ENCODE measurements around the gene SPA17.

SPA17 gene

DNA sequence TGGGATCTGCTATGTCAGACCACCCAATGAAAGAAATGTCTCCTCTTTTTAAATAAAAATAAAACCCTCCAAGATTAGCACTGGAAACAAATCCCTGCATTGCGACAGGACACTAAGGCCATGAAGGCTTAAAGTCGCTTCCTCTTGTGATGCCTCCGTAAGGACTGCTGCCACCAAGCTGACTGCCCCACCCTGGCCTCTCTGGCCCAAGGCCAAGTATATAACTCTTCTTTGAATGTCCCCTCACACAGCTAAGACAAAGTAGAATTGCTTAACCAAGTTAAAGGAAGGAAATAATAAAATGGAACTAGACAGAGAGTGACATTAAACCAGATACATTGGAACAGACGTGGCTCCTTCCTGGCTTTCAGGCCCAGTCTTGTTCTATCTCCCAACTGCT lies 58.5 kb downstream of the SPA17 start:
- H2BK5ac ChIP-seq (ENCODE audit: low read length): no peak overlapping the region
- no peak overlapping the region for H3K14ac ChIP-seq (ENCODE audit: low read length)
- H4K91ac ChIP-seq (ENCODE audit: low read depth, low read length, poor library complexity): no peak overlapping the region
- H3K4me2 ChIP-seq (ENCODE audit: insufficient read depth, low read length, poor library complexity, severe bottlenecking): no peak overlapping the region
- H3K23ac ChIP-seq (ENCODE audit: low read depth, low read length, poor library complexity): no peak overlapping the region
- peaks cover 0 to 12% of the 10 kb centered on the region in 2 donors for H3K4me1 ChIP-seq (ENCODE audit: control insufficient read depth in 2 of 2, insufficient read depth in 1 of 2, low read depth in 1 of 2, low read length in 2 of 2)
- DNase-seq (ENCODE audit: low spot score): no peak
- H2AFZ ChIP-seq (ENCODE audit: low read length): no peak overlapping the region
- no peaks in the 10 kb centered on the region for H3K36me3 ChIP-seq (replicated peaks in 1 of 2; ENCODE audit: control insufficient read depth in 2 of 2, insufficient read depth in 2 of 2, low read length in 2 of 2)
- H3K9me3 ChIP-seq (replicated peaks in 1 of 2; ENCODE audit: control insufficient read depth in 2 of 2, insufficient read depth in 1 of 2, low read depth in 1 of 2, low read length in 2 of 2): peaks cover 0 to 2% of the 10 kb centered on the region in 2 donors
- no peak overlapping the region for H3K4ac ChIP-seq (ENCODE audit: low read length)
- no peak overlapping the region for H3K4me3 ChIP-seq (ENCODE audit: low read length in 2 of 2)
- H3K18ac ChIP-seq (ENCODE audit: low read length): no peak overlapping the region
- peaks cover 0 to 3% (median 3%) of the 10 kb centered on the region in 3 experiments for H3K27me3 ChIP-seq (ENCODE audit: control insufficient read depth in 3 of 3, insufficient read depth in 3 of 3, low read depth in 1 of 3, low read length in 3 of 3)
- no peaks in the 10 kb centered on the region for H3K79me1 ChIP-seq (ENCODE audit: low read depth, low read length)
- no peak overlapping the region for H2AK5ac ChIP-seq (ENCODE audit: low read depth, low read length)
- H3K9ac ChIP-seq (ENCODE audit: low read depth, low read length, poor library complexity): no peak overlapping the region
- H2BK120ac ChIP-seq (ENCODE audit: low read depth, low read length): no peak overlapping the region
- no peak overlapping the region for H2BK12ac ChIP-seq (ENCODE audit: low read length)
- no peak overlapping the region for H3K27ac ChIP-seq (replicated peaks; ENCODE audit: low read length)
- no peak overlapping the region for H2BK15ac ChIP-seq (ENCODE audit: low read length)
- no peak overlapping the region for H4K8ac ChIP-seq (ENCODE audit: low read depth, low read length)
- WGBS, 2 donors (ENCODE audit: extremely low coverage in 2 of 2, insufficient read length in 2 of 2, insufficient replicate concordance in 1 of 2): no CpG with 5 or more reads among the region's 4 CpGs

DNA sequence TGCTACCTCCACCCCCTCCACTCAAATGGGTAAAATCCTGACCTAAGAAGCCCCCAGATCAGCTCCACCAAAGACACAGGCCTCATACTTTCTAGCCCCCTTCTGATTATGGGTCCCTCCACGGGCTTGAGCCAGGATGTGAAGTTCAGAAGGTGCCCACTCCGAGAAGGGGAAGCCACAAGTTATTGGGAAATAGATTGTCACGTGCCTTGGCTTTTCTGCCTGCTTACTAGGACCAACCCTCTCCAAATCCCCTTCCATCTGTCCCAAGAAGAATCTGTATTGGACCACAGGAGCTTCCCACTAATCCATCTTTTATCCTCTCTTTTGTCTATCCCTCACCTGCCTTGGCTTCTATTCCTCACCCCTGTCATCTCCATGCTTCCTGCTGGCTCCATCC lies 63.0 kb downstream of the SPA17 start:
- peaks cover 3 to 37% (median 8%) of the 10 kb centered on the region in 3 experiments for H3K27me3 ChIP-seq (ENCODE audit: control insufficient read depth in 3 of 3, insufficient read depth in 3 of 3, low read depth in 1 of 3, low read length in 3 of 3)
- DNase-seq (ENCODE audit: low spot score): no peak

DNA sequence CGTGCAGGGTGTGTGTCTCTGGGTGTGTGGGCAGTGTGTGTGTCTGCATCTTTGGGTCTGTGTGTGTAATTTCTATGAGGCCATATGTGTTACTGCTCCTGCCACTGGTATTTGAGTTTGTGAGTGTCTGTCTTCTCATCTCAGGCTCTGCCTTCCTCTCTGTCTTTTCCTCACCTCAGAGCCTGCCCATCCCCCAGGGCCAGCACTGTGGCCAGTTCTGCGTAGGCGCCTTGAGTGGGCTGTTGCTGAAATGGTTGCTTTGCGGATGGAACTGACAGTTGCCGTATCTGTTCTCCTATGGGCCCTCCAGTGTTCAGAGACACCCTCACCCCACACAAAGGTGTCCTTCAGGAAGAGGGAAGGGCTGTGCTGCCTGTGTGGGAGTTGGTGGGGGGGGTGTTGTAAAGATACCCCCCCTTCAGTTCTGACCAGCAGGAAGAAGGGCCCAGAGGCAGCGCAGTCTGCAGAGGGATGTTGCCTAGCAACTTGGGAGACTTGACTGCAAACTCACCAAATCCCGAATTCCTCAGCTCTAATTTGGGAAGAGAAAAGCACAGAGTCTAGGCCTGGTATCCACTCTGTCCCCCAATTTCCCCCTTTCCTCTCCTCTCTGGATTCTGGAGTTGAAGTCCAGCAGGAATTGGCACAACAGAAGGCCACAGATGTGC lies 64.1 kb downstream of the SPA17 start:
- no peak overlapping the region for H3K27ac ChIP-seq (replicated peaks; ENCODE audit: low read length)
- H2BK12ac ChIP-seq (ENCODE audit: low read length): no peak overlapping the region
- H2BK120ac ChIP-seq (ENCODE audit: low read depth, low read length): no peak overlapping the region
- peaks cover 14 to 31% of the 10 kb centered on the region in 2 donors for H3K4me1 ChIP-seq (ENCODE audit: control insufficient read depth in 2 of 2, insufficient read depth in 1 of 2, low read depth in 1 of 2, low read length in 2 of 2)
- no peak overlapping the region for H3K14ac ChIP-seq (ENCODE audit: low read length)
- no peak overlapping the region for H3K4me2 ChIP-seq (ENCODE audit: insufficient read depth, low read length, poor library complexity, severe bottlenecking)
- no peak for DNase-seq (ENCODE audit: low spot score)
- no peak overlapping the region for H4K91ac ChIP-seq (ENCODE audit: low read depth, low read length, poor library complexity)
- H3K4me3 ChIP-seq (ENCODE audit: low read length in 2 of 2): peak overlapping the region in 1 of 2 donors; percentile 19
- no peak overlapping the region for H2BK15ac ChIP-seq (ENCODE audit: low read length)
- peak overlapping the region; percentile 9 for H3K18ac ChIP-seq (ENCODE audit: low read length)
- H3K9me3 ChIP-seq (replicated peaks in 1 of 2; ENCODE audit: control insufficient read depth in 2 of 2, insufficient read depth in 1 of 2, low read depth in 1 of 2, low read length in 2 of 2): peaks cover 0 to 3% of the 10 kb centered on the region in 2 donors
- H3K27me3 ChIP-seq (ENCODE audit: control insufficient read depth in 3 of 3, insufficient read depth in 3 of 3, low read depth in 1 of 3, low read length in 3 of 3): peaks cover 3 to 47% (median 12%) of the 10 kb centered on the region in 3 experiments
- H2BK5ac ChIP-seq (ENCODE audit: low read length): no peak overlapping the region
- H3K23ac ChIP-seq (ENCODE audit: low read depth, low read length, poor library complexity): no peak overlapping the region
- H3K4ac ChIP-seq (ENCODE audit: low read length): no peak overlapping the region
- H2AFZ ChIP-seq (ENCODE audit: low read length): peak overlapping the region; percentile 80
- no CpG with 5 or more reads among the region's 7 CpGs for WGBS, 2 donors (ENCODE audit: extremely low coverage in 2 of 2, insufficient read length in 2 of 2, insufficient replicate concordance in 1 of 2)
- H2AK5ac ChIP-seq (ENCODE audit: low read depth, low read length): no peak overlapping the region
- no peaks in the 10 kb centered on the region for H3K36me3 ChIP-seq (replicated peaks in 1 of 2; ENCODE audit: control insufficient read depth in 2 of 2, insufficient read depth in 2 of 2, low read length in 2 of 2)
- H4K8ac ChIP-seq (ENCODE audit: low read depth, low read length): no peak overlapping the region
- H3K9ac ChIP-seq (ENCODE audit: low read depth, low read length, poor library complexity): no peak overlapping the region
- no peaks in the 10 kb centered on the region for H3K79me1 ChIP-seq (ENCODE audit: low read depth, low read length)

More for the DNA sequence above, 63.0 kb downstream of the SPA17 start:
- Histone ChIP-seq H3K79me1 (ENCODE audit: low read depth, low read length) (no peaks in the 10 kb centered on the region), H2BK15ac (ENCODE audit: low read length) (no peak overlapping the region), H3K23ac (ENCODE audit: low read depth, low read length, poor library complexity) (no peak overlapping the region), H3K4me1 (ENCODE audit: control insufficient read depth in 2 of 2, insufficient read depth in 1 of 2, low read depth in 1 of 2, low read length in 2 of 2) (peaks cover 14 to 31% of the 10 kb centered on the region in 2 donors), H3K18ac (ENCODE audit: low read length) (no peak overlapping the region), H2BK12ac (ENCODE audit: low read length) (no peak overlapping the region), H3K4ac (ENCODE audit: low read length) (no peak overlapping the region), H2BK120ac (ENCODE audit: low read depth, low read length) (no peak overlapping the region), H3K27ac (replicated peaks; ENCODE audit: low read length) (no peak overlapping the region), H4K91ac (ENCODE audit: low read depth, low read length, poor library complexity) (no peak overlapping the region), H3K4me3 (ENCODE audit: low read length in 2 of 2) (no peak overlapping the region), H3K9ac (ENCODE audit: low read depth, low read length, poor library complexity) (no peak overlapping the region), H3K9me3 (replicated peaks in 1 of 2; ENCODE audit: control insufficient read depth in 2 of 2, insufficient read depth in 1 of 2, low read depth in 1 of 2, low read length in 2 of 2) (peaks cover 0 to under 1% of the 10 kb centered on the region in 2 donors), H3K14ac (ENCODE audit: low read length) (no peak overlapping the region), H4K8ac (ENCODE audit: low read depth, low read length) (no peak overlapping the region), H2AK5ac (ENCODE audit: low read depth, low read length) (peak overlapping the region; percentile 46), H3K36me3 (replicated peaks in 1 of 2; ENCODE audit: control insufficient read depth in 2 of 2, insufficient read depth in 2 of 2, low read length in 2 of 2) (no peaks in the 10 kb centered on the region), H3K4me2 (ENCODE audit: insufficient read depth, low read length, poor library complexity, severe bottlenecking) (no peak overlapping the region), H2AFZ (ENCODE audit: low read length) (no peak overlapping the region), H2BK5ac (ENCODE audit: low read length) (no peak overlapping the region)
- WGBS, 2 donors (ENCODE audit: extremely low coverage in 2 of 2, insufficient read length in 2 of 2, insufficient replicate concordance in 1 of 2): no CpG with 5 or more reads among the region's 3 CpGs

DNA sequence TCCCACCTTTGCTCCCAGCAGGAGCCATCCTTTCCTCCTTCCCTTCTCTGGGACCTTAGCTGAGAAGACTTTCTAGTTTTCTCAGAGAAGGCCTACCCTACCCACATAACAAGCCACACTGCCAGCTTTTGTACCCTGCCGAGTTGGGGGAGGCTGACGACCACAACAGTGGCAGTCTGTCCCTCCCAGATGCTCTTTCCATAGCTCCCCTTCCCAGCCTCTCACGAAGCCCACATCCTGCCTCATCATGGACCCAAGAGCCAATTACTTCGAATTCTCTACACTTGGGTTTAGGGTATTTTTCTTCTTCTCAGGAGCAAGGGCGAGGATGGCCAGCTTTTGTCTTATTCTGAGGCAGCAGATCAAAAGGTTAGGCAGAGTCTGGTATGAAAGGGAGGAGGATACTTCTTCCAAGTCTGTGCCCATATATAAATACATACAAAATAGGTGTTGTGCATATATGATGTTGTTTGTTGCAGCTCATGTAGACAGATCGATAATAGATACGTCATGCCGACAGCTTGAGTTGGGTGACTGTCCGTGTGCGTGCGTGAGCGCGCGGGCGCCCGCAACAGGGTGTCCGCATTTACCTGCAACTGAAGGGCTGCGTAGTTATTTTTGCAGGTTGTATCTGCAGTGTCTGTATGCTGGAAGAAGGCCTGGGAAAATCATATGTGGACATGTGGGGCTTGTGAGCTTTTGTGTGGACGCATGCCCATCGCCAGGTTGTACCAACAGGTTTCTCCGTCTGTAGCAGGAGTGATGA lies 65.2 kb downstream of the SPA17 start:
- no peak overlapping the region for H2BK5ac ChIP-seq (ENCODE audit: low read length)
- H3K79me1 ChIP-seq (ENCODE audit: low read depth, low read length): no peaks in the 10 kb centered on the region
- peak overlapping the region; percentile 78 for H3K4me2 ChIP-seq (ENCODE audit: insufficient read depth, low read length, poor library complexity, severe bottlenecking)
- no peak overlapping the region for H2AK5ac ChIP-seq (ENCODE audit: low read depth, low read length)
- peak overlapping the region in 1 of 2 donors; percentile 55 for H3K4me3 ChIP-seq (ENCODE audit: low read length in 2 of 2)
- H3K36me3 ChIP-seq (replicated peaks in 1 of 2; ENCODE audit: control insufficient read depth in 2 of 2, insufficient read depth in 2 of 2, low read length in 2 of 2): peaks cover 0 to 3% of the 10 kb centered on the region in 2 donors
- H2AFZ ChIP-seq (ENCODE audit: low read length): peak overlapping the region; percentile 82
- no peak overlapping the region for H2BK120ac ChIP-seq (ENCODE audit: low read depth, low read length)
- no peak overlapping the region for H3K27ac ChIP-seq (replicated peaks; ENCODE audit: low read length)
- peaks cover 14 to 31% of the 10 kb centered on the region in 2 donors for H3K4me1 ChIP-seq (ENCODE audit: control insufficient read depth in 2 of 2, insufficient read depth in 1 of 2, low read depth in 1 of 2, low read length in 2 of 2)
- H4K91ac ChIP-seq (ENCODE audit: low read depth, low read length, poor library complexity): no peak overlapping the region
- peaks cover 3 to 58% (median 15%) of the 10 kb centered on the region in 3 experiments for H3K27me3 ChIP-seq (ENCODE audit: control insufficient read depth in 3 of 3, insufficient read depth in 3 of 3, low read depth in 1 of 3, low read length in 3 of 3)
- H3K9me3 ChIP-seq (replicated peaks in 1 of 2; ENCODE audit: control insufficient read depth in 2 of 2, insufficient read depth in 1 of 2, low read depth in 1 of 2, low read length in 2 of 2): peaks cover 0 to 6% of the 10 kb centered on the region in 2 donors
- H2BK12ac ChIP-seq (ENCODE audit: low read length): no peak overlapping the region
- no CpG with 5 or more reads among the region's 21 CpGs for WGBS, 2 donors (ENCODE audit: extremely low coverage in 2 of 2, insufficient read length in 2 of 2, insufficient replicate concordance in 1 of 2)
- peak overlapping the region; percentile 4 for H3K18ac ChIP-seq (ENCODE audit: low read length)
- no peak overlapping the region for H3K4ac ChIP-seq (ENCODE audit: low read length)
- H4K8ac ChIP-seq (ENCODE audit: low read depth, low read length): no peak overlapping the region
- no peak for DNase-seq (ENCODE audit: low spot score)
- no peak overlapping the region for H2BK15ac ChIP-seq (ENCODE audit: low read length)
- H3K14ac ChIP-seq (ENCODE audit: low read length): no peak overlapping the region
- no peak overlapping the region for H3K9ac ChIP-seq (ENCODE audit: low read depth, low read length, poor library complexity)
- H3K23ac ChIP-seq (ENCODE audit: low read depth, low read length, poor library complexity): no peak overlapping the region
